Ascending aorta (tissue), 2 donors: ENCODE data around the gene CRISPLD2. TPM values are rescaled to one million over a fixed set of nuclear protein-coding genes. Genes with fewer than 3 reads are reported as not detected.

Experiments used
- DNase-seq, 2 donors: peaks; one replicate each; pipeline ENCODE4 v3.0.0-alpha.2; 2019; ENCODE audit warnings: low spot score in 2 of 2
- H3K27ac ChIP-seq, 2 donors: fragments of 200-600 bp; sonication (generic); one replicate each; pipeline ENCODE4 v1.5.1; 2016 to 2017; ENCODE audit warnings: mild to moderate bottlenecking in 1 of 2
- H3K27me3 ChIP-seq: fragments of 200-600 bp; sonication (generic); one replicate; pipeline ENCODE4 v1.5.1; 2017
- H3K36me3 ChIP-seq, 2 donors: fragments of 200-600 bp; sonication (generic); one replicate each; pipeline ENCODE4 v1.5.1; 2016
- H3K4me1 ChIP-seq, 2 donors: fragments of 200-600 bp; sonication (generic); one replicate each; pipeline ENCODE4 v1.5.1; 2016 to 2017; ENCODE audit warnings: mild to moderate bottlenecking in 1 of 2
- H3K4me3 ChIP-seq, 2 donors: fragments of 200-600 bp; sonication (generic); one replicate each; pipeline ENCODE4 v1.5.1; 2016 to 2017; ENCODE audit warnings: mild to moderate bottlenecking in 1 of 2
- H3K9me3 ChIP-seq, 2 donors: fragments of 200-600 bp; sonication (generic); one replicate each; pipeline ENCODE4 v1.5.1; 2016
- CTCF ChIP-seq, 3 experiments: fragments of 200-600 bp in 2 of 3; fragments of 450-650 bp in 1 of 3; sonication (generic) in 2 of 3; IDR thresholded peaks; one replicate each; pipeline ENCODE4 v1.5.1; 2016 to 2019; ENCODE audit warnings: antibody characterized with exemption in 3 of 3, mild to moderate bottlenecking in 1 of 3, moderate library complexity in 1 of 3
- intact Hi-C: fragments of 100-400 bp; cut with DNase I; formaldehyde crosslinking; loops from one replicate; pipeline ENCODE4 v1.15.1; 2023
- total RNA-seq: library from RNA; depleted of rRNA; stranded (reverse); fragments of >200 nt; gene quantifications from one replicate; pipeline ENCODE4 v1.1.0, GENCODE V29; 2016

CRISPLD2 gene
- total RNA-seq, 1 donor from 2014 or later, result 204 TPM

- H3K27me3 ChIP-seq, result no peaks in the 10 kb centered on the region
- H3K27ac ChIP-seq, result peak overlapping the region; percentile 32 to 57
- no peak for DNase-seq
- no peak for TF ChIP-seq CTCF (IDR thresholded peaks at IDR 0.05)
- no peak overlapping the region for H3K4me3 ChIP-seq
- H3K36me3 ChIP-seq, result no peaks in the 10 kb centered on the region
- H3K4me1 ChIP-seq, result peaks cover 3 to 19% of the 10 kb centered on the region in 2 donors
- intact Hi-C loops, result no loop called here
- no peaks in the 10 kb centered on the region for H3K9me3 ChIP-seq
Measured at GRCh38 chr16:84833144-84833500, 13.3 kb downstream of the CRISPLD2 start.

GRCh38 chr16:84833542-84834402 lies 14.0 kb downstream of the CRISPLD2 start:
- Histone ChIP-seq H3K27me3 (no peaks in the 10 kb centered on the region), H3K4me1 (peaks cover 3 to 18% of the 10 kb centered on the region in 2 donors), H3K36me3 (no peaks in the 10 kb centered on the region), H3K4me3 (no peak overlapping the region), H3K27ac (peak overlapping the region in 1 of 2 donors; percentile 57), H3K9me3 (no peaks in the 10 kb centered on the region)
- no peak for TF ChIP-seq CTCF (IDR thresholded peaks at IDR 0.05)
- DNase-seq, result no peak
- intact Hi-C loops, result no loop called here

- Histone ChIP-seq H3K9me3 (no peaks in the 10 kb centered on the region), H3K4me1 (peaks cover 3 to 14% of the 10 kb centered on the region in 2 donors), H3K27ac (peak overlapping the region in 1 of 2 donors; percentile 48), H3K27me3 (no peaks in the 10 kb centered on the region), H3K36me3 (no peaks in the 10 kb centered on the region), H3K4me3 (no peak overlapping the region)
- no peak for TF ChIP-seq CTCF (IDR thresholded peaks at IDR 0.05)
- no peak for DNase-seq
- intact Hi-C loops, result no loop called here
Measured at GRCh38 chr16:84834403-84834772, 14.6 kb downstream of the CRISPLD2 start.

GRCh38 chr16:84836234-84836647 lies 16.5 kb downstream of the CRISPLD2 start:
- TF ChIP-seq CTCF (IDR thresholded peaks at IDR 0.05), result no peak
- DNase-seq, result peak; percentile 32 to 92
- intact Hi-C loops, result loop anchor here (5.0 kb wide), 1 partner anchor 96 kb away; no protein-coding TSS in a partner anchor
- no peaks in the 10 kb centered on the region for H3K9me3 ChIP-seq
- no peaks in the 10 kb centered on the region for H3K27me3 ChIP-seq
- H3K36me3 ChIP-seq, result no peaks in the 10 kb centered on the region
- peaks cover 3 to 14% of the 10 kb centered on the region in 2 donors for H3K4me1 ChIP-seq
- H3K27ac ChIP-seq, result peak overlapping the region; percentile 71 to 75
- peak overlapping the region in 1 of 2 donors; percentile 21 for H3K4me3 ChIP-seq

GRCh38 chr16:84836967-84837366 lies 17.2 kb downstream of the CRISPLD2 start:
- Histone ChIP-seq H3K36me3 (no peaks in the 10 kb centered on the region), H3K27me3 (no peaks in the 10 kb centered on the region), H3K27ac (peak overlapping the region; percentile 71 to 75), H3K4me1 (peaks cover 3 to 14% of the 10 kb centered on the region in 2 donors), H3K4me3 (no peak overlapping the region), H3K9me3 (no peaks in the 10 kb centered on the region)
- intact Hi-C loops, result loop anchor here (5.0 kb wide), 1 partner anchor 95 kb away; no protein-coding TSS in a partner anchor
- TF ChIP-seq CTCF (IDR thresholded peaks at IDR 0.05), result no peak
- no peak for DNase-seq
